GM21423 (cell line): ENCODE results near the gene RNF213.
"Not testable (repeated sequence)": the region's sequence is repeated elsewhere in the genome, so short reads cannot be mapped to it uniquely, and the experiment has no call there.

ENCODE experiments used
- ATAC-seq: cut with Tn5 transposase; IDR thresholded peaks from one replicate; pipeline ENCODE4 v1.9.1; 2021; ENCODE audit warnings: mild to moderate bottlenecking, moderate library complexity; ENCODE audit not compliant: unreplicated experiment

Gene RNF213

DNA sequence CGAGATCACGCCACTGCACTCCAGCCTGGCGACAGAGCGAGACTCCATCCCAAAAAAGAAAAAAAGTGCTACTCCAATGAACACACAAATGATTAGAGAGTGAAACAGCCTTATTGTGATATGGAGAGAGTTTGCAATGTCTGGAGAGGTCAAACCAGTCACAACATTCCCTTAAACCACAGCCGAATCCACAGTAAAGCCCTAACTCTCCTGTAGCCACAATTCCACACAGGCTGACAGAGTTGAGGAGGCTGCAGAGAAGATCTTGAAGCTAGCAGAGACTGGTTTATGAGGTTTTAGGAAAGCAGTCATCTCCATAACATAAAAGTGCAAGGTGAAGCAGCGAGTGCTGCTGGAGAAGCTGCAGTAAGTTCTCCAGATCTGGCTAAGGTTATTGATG, 6.7 kb downstream of the RNF213 start:
- ATAC-seq = no peak

DNA sequence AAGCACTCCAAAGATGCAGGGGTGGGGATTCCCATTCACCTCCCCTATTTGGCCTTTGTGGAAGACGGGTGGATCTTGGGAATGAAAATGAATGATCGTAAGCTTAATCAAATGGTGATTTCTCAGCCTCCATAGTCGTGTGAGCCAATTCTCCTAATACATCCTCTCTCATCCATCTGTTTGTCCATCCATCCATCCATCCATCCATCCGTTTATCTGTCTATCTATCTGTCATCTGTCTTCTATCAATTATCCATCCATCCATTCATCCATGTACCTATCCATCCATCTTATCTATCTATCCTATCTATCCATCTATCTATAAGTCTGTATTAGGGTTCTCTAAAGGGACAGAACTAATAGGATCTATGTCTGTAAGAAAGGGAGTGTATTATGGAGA, 7.8 kb downstream of the RNF213 start:
- ATAC-seq = no peak

DNA sequence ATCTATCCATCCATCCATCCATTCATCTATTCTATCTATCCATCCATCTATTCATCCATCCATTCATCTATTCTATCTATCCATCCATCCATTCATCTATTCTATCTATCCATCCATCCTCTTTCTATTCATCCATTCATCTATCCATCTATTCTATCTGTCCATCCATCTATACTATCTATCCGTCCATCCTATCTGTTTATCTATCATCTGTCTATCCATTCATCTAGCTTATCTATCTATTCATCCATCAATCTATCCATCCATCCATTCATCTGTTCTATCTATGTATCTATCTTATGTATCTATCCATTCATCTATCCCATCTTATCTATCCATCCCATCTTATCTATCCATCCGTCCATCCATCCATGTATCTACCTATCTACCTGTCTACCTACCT, 8.8 kb downstream of the RNF213 start:
- ATAC-seq = no peak

DNA sequence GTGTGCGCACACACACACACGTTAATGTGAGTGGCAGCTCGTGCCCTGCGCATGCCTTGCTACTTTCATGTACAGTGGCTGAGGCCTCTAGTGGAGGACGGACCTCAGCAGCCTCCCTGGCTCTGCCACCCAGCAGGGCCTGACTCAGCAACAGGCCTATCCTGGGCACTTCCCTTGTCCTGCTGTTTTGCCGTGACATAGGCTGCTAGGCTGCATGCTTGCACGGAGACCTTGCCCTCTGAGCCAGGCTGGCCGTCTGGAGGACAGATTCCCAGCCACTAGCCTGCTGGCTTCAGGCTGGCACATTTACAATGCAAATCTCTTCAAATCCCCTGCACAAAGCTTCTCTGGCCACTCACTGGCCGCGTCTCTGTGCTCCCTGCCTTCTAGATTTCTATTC, 9.5 kb downstream of the RNF213 start:
- ATAC-seq = no peak

DNA sequence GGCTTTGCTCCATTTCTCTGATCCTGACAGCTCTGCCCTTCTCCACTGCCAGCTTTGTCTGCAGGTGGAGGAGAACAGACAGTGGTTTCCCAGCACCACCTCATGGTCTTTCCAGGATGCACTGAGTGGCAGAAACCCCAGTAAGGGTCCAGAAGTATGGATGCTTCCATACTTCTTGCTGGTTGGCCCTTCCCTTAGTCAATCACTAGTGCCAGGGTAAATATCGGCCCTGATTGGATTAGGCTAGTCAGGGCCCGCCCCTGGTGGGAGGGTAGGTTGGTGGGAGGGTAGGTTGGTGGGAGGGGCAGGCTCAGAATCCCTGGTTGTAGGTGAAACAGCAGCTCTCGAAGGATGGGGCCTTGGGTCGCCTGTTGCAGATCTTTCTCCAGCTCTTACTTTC, 10.2 kb downstream of the RNF213 start:
- ATAC-seq = no peak

DNA sequence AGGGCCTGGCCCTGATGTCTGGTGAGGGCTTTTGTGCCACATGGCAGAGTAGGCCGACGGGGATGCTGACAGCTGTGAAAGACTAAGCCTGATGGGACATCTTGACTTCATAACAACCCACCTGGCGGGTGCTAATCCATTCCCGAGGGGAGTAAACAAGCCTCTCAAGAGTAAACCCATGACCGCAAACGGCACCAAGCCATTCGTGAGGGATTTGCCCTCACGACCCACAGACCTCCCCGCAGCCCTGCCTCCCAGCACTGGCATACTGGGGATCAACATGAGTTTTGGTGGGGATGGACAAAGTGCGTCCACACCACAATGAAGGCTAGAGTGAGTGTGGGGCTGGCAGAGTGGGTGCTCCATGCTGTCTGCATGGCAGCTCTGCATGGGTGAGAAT, 11.7 kb downstream of the RNF213 start:
- ATAC-seq = no peak

DNA sequence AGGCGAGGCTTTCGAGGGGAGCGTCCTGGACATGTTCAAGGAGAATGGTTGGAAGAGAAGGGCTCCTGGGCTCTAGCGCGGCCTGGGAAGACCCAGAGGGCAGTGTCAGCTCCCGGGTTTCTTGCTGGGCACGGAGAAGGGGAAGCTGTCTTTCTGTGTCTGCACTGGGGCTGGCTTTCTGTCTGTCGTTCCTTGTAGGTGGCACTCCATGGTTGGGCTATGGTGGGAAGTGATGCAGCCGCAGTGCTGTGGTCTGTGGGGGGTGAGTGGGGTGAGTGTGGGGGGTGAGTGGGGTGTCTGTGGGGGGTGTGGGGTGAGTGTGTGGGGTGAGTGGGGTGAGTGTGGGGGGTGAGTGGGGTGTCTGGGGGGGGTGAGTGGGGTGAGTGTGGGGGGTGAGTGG, 13.7 kb downstream of the RNF213 start:
- ATAC-seq = no peak

DNA sequence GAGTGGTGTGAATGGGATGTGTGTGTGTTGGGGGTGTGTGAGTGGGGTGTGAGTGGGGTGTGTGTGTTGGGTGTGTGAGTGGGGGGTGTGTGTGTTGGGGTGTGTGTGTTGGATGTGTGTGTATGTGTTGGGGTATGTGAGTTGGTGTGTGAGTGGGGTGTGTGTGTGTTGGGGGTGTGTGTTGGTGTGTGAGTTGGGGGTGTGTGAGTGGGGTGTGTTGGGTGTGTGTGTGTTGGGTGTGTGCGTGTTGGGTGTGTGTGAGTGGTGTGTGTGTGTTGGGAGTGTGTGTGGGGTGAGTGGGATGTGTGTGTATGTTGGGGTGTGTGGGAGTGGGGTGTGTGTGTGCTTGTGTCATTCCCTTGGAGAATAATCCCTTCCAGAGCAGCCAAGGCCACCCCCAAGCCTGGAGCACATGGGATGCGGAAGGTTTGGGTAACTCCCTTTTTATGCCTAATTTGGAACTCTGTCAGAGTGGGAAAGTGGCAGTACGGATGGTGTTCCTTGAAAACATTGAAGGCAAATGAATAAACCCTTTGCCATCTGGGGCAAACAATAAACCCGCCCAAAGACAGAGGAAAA, 14.3 kb downstream of the RNF213 start:
- ATAC-seq = no peak

DNA sequence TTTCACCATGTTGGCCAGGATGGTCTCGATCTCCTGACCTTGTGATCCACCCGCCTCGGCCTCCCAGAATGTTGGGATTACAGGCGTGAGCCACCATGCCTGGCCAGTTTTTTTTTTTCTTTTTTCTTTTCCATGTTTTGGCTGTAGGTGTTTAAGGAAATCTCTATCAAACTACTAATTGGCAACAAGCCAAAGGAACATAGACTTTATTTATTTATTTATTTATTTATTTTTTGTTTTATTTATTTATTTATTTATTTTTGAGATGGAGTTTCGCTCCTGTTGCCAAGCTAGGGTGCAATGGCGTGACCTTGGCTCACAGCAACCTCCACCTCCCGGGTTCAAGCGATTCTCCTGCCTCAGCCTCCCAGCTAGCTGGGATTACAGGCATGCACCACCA, 15.2 kb downstream of the RNF213 start:
- not testable (repeated sequence) for ATAC-seq

DNA sequence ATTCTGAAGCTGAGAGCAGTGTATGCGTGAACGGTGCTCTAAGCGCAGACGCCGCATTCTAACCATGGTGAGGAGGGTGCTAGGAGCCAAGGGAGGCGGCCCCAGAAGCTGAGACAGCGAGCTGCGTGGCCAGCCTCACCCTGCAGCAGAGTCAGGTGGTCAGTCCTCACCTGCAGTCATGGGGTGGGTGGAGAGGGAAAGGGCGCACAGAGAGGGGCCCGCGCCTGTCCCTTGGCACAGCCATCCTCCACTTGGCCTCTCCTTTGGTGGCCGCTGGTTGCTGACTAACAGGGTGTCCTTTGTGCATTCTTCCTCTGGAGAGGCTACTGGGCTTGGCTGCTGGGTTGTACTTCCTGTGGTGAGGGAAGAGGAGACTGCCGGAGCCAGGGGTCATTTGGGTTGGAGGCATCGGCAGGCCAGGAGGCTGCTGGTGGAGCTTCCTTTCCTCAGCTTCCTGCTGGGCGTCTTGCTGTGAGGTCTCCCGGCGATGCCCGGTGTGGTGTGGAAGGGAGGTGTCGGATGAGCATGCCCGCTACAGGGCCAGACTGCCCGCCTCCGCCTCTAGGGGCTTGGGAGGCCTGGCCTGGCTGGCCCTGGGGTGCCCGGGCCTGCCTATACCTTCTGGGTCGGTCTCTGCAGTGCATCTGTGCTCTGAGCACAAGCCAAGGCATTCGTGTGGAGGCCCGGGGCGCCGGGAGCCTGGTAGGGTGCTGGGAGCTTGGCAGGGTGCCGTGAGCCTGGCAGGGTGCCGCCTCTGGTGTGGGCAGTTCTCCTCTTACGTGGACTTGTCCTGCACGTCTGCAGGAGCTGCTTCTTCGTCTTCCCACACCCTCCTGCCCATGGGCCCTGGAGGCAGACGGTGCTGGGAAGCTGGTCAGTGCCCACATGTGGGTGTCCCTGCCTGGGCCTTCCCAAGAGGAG, 17.4 kb downstream of the RNF213 start:
- ATAC-seq = no peak

DNA sequence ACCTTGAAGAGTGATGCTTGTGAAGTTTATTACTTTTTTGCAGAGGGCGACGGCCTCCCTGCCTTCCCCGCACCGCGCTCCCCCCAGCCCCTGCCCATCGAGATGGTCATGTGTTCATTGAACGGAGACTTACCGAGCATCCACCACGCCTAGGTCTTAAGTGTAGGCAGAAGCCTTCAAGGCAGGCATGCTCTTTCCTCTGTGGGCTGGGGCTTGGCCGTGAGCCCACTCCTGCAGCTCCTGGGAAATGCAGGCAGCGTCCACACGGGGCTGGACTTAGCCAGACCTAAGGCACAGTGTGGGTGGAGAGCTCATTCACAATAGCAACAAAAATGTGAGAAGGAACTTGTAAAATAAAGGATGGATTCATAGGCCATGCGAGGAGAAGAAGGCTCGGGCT, 19.2 kb downstream of the RNF213 start:
- ATAC-seq = no peak

DNA sequence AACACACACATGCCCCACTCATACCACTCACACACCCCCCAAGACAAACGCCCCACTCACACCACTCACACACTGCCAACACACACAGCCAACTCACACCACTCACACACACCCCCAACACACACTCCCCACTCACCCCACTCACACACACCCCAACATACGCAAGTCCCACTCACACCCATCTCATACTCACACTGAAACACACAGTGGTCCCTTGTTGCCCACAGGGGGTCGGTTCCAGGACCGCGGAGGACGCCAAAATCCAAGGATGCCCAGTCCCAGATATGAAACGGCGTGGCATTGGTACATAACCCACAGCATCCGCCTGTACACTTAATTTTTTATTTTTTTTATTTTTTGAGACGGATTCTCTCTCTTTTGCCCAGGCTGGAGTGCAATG, 20.9 kb downstream of the RNF213 start:
- no peak for ATAC-seq

DNA sequence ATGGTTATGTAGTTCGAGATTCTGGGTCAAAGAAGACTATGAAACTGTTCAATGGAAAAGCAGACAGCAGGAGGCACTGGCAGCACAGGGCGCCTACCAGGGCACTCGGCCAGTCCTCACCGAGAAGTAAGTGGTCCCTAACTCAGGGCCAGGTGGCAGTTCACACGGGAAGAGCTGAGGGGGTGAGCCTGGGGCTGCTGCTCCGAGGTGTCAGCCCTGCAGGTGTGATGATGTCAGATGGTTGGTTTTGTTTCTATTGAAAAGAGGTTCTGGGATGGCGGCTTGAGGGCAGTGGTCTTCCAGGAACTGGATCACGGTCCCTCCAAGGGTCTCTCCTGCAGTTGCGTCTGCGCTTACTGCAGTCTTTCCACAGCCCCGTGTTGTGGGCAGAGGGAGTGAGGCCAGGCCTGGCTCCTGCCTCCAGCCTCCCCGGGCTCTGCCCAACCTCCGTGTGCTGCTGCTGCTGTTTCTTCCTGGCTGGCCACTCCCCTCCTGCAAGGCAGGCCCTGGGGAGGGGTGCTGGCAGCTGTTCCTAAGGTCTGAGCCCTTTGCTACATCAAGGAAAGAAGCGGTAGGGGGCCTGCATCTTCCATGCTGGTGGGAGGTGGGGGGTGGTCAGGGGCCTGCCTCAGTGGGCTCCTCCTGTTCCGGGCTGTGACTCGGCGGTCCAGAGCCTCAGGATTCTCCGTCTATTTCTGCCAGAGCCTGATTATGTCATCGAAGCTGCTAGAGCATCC, 22.6 kb downstream of the RNF213 start:
- no peak for ATAC-seq

DNA sequence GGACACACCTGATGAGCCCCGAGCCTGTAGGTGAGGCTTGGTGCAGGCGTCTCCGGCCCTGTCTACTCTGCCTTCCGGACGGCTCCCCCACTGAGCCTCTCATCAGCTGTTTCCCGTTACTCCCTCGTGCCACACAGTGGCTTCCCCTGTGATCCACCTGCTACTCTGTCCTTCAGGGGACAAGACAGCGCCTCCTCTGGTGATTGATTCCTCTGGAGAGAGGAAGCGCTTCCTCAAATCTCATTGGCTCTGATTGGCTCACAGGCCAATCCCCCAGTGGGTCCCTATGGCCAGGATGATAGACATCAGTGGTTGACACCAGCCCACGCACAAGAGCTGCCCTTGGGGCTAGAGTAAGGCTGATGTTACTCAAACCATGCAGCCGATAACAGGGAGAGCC, 24.0 kb downstream of the RNF213 start:
- ATAC-seq = no peak

DNA sequence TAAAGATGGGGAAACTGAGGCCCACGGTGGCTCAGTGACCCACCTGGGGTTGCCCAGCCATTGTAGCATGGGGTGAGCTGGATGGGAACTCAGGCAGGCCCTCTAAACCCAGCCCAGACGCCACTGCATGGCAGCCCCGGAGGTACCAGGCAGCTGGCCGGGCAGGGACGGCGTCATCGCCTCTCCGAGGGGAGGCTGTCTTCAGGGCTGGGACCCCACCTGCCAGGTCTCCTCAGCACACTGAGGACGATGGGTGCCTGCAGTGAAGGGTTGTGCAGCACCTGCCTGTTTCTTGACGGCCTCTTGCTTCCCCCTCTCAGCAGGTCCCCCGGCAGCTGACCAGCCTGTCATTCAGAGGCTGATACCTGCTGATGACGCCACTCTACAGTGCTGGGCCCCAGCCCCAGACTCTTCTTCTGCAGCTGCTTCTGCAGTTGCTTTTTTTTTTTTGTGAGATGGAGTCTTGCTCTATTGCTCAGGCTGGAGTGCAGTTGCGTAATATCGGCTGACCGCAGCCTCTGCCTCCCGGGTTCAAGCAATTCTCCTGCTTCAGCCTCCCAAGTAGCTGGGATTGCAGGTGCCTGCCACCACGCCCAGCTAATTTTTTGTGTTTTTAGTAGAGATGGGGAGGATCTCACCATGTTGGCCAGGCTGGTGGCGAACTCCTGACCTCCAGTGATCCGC, 24.7 kb downstream of the RNF213 start:
- ATAC-seq = no peak

DNA sequence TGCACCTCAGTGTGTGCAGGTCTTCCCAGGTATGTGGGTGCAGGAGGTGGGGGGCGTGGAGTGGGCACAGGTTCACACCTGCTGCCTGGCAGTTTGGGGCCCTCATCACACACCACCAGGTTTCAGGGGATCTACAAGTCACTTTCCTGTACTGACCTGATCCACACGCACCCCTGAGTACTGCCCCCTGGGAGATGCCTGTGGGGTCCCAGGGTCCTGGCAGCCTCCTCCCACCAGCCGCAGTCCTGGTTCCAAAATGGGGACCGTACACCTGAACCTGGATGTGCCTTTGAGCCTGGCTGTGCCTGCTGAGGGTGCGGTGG, 25.9 kb downstream of the RNF213 start:
- ATAC-seq = no peak

DNA sequence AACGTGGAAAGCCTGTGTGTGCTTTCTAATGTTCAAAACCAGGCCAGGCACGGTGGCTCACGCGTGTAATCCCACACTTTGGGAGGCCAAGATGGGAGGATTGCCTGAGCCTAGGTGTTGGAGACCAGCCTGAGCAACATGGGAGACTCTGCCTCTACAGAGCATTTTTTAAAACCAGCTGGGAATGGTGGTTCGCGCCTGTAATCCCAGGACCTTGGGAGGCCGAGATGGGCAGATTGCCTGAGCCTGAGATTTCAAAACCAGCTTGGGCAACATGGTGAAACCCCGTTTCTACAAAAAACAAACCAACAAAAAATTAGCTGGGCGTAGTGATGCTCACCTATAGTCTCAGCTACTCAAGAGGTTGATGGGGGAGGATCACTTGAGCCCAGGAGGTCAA, 26.4 kb downstream of the RNF213 start:
- ATAC-seq = no peak

DNA sequence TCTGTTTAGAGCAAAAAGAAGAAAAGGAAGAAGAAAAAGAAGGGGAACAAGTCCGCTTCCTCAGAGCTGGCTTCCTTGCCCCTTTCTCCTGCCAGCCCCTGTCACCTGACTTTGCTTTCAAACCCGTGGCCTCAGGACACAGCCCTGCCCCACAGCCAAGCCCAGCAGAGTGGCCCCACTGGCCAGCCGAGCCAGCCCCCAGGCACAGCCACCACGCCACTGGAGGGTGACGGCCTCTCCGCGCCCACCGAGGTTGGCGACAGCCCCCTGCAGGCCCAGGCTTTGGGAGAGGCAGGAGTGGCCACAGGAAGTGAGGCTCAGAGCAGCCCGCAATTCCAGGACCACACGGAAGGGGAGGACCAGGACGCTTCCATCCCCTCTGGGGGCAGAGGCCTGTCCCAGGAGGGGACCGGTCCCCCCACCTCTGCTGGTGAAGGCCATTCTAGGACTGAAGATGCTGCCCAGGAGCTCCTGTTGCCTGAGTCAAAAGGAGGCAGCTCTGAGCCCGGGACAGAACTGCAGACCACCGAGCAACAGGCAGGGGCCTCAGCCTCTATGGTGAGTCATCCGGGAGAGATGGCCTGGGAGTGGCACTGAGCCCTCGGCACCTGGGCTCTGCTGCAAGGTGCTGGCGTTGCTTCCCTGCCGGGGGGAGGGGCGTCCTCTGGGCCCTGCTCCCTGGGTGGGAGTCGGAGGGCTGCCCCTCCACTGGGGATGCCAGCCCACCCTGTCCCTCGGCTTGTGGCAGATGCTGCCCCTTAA, 27.3 kb downstream of the RNF213 start:
- no peak for ATAC-seq

DNA sequence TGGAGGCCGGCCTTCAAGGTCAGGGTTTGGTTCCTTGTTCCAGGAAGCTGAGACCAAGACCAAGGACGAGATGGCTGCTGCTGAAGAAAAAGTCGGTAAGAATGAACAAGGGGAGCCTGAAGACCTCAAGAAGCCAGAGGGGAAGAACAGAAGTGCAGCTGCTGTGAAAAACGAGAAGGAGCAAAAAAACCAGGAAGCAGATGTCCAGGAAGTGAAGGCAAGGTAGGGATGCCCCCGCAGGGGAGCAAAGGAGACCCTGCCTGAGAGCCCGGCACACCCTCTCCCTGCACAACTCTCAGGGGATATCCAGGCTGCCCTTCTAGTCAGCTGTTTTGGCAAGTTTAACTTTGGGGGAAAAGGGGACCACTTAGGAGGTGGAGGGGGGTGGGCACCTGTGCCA, 29.0 kb downstream of the RNF213 start:
- no peak for ATAC-seq

DNA sequence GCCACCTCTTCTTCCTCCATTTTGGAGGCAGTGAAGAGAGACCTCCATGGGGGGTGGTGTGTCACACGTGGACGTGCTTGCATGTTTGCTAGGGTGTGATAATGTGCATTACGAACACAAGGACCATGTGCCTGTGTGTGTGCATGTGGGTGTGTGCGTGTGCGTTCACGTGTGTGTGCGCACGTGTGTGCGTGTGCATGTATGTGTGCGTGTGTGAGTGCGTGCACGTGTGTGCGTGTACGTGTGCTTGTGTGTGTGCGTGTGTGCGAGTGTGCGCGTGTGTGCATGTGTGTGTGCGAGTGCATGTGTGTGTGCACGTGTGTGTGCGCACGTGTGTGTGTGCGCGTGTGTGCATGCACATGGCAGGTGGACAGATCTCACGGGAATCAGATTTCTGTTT, 29.5 kb downstream of the RNF213 start:
- no peak for ATAC-seq

DNA sequence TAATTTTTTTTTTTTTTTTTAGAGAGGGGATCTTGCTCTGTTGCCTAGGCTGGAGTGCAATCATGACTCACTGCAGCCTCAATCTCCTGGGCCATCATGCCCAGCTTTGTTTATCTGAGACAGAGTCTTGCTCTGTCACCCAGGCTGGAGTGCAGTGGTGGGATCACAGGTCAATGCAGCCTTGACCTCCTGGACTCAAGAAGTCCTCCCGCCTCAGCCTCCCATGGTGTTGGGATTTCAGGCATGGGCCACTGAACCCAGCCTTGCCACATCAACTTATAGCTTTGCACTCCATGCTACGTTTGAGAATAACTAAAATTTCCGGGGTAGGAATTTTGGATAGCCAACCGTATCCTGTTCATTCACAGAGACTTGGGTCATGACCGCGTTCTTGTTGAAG, 30.6 kb downstream of the RNF213 start:
- no peak for ATAC-seq
